HepG2 (cell line): ENCODE results near the gene ZNF586. TPM values are rescaled to one million over a fixed set of nuclear protein-coding genes. Genes with fewer than 3 reads are reported as not detected.

Experiments
- AFF4 ChIP-seq: sonication (generic); formaldehyde crosslinking; IDR thresholded peaks from 2 replicates; pipeline ENCODE4 v1.4.0; 2020; ENCODE audit warnings: missing genetic modification reagents
- ATRX ChIP-seq: sonication (generic); formaldehyde crosslinking; IDR thresholded peaks from 2 replicates; pipeline ENCODE4 v1.4.0; 2020; ENCODE audit warnings: missing genetic modification reagents, borderline replicate concordance
- BHLHE40 ChIP-seq: IDR thresholded peaks from 2 replicates; pipeline ENCODE4 v1.6.1; 2011; ENCODE audit warnings: low read length, improper control_type of control experiment
- DNMT3B ChIP-seq: conservative IDR thresholded peaks from 2 replicates; pipeline ENCODE4 v1.6.1; 2016; ENCODE audit warnings: missing biosample characterization, control low read depth
- KLF16 ChIP-seq, 2 experiments: sonication (generic) in 1 of 2; formaldehyde crosslinking in 1 of 2; IDR thresholded peaks; 2 replicates each; pipeline versions ENCODE4 v1.6.1 to v1.8.0; 2016 to 2023; ENCODE audit warnings: missing genetic modification reagents in 2 of 2, missing compliant biosample characterization in 1 of 2
- MLLT10 ChIP-seq: sonication (generic); formaldehyde crosslinking; IDR thresholded peaks from 2 replicates; pipeline ENCODE4 v1.4.0; 2020; ENCODE audit warnings: missing genetic modification reagents
- PCBP1 ChIP-seq: fragments of 200-400 bp; formaldehyde crosslinking; IDR thresholded peaks from 2 replicates; pipeline ENCODE4 v1.6.1; 2017; ENCODE audit warnings: mild to moderate bottlenecking, low read depth, low read length, borderline replicate concordance
- RAD51 ChIP-seq: fragments of 450-650 bp; IDR thresholded peaks from 2 replicates; pipeline ENCODE4 v1.6.1; 2016; ENCODE audit warnings: borderline replicate concordance
- RORA ChIP-seq: sonication (generic); formaldehyde crosslinking; IDR thresholded peaks from 2 replicates; pipeline ENCODE4 v1.5.0; 2020; ENCODE audit warnings: mild to moderate bottlenecking, missing genetic modification reagents, moderate library complexity
- SKIL ChIP-seq: sonication (generic); formaldehyde crosslinking; IDR thresholded peaks from 2 replicates; pipeline ENCODE4 v1.8.0; 2022; ENCODE audit warnings: missing genetic modification reagents, mild to moderate bottlenecking, moderate library complexity, borderline replicate concordance
- SNRNP70 ChIP-seq: fragments of 200-400 bp; formaldehyde crosslinking; IDR thresholded peaks from 2 replicates; pipeline ENCODE4 v1.6.1; 2017; ENCODE audit warnings: mild to moderate bottlenecking, low read depth, low read length, moderate library complexity
- ZBTB2 ChIP-seq: sonication (generic); formaldehyde crosslinking; IDR thresholded peaks from 2 replicates; pipeline ENCODE4 v1.8.0; 2022; ENCODE audit warnings: low read depth, missing genetic modification reagents
- ZNF30 ChIP-seq: sonication (generic); formaldehyde crosslinking; IDR thresholded peaks from 2 replicates; pipeline ENCODE4 v1.5.0; 2020; ENCODE audit warnings: mild to moderate bottlenecking, missing genetic modification reagents
- ZNF570 ChIP-seq: sonication (generic); formaldehyde crosslinking; IDR thresholded peaks from 2 replicates; pipeline ENCODE4 v1.4.0; 2020; ENCODE audit warnings: mild to moderate bottlenecking, missing genetic modification reagents, borderline replicate concordance
- ZNF704 ChIP-seq: sonication (generic); formaldehyde crosslinking; IDR thresholded peaks from 2 replicates; pipeline ENCODE4 v1.8.1; 2023; ENCODE audit warnings: mild to moderate bottlenecking, inconsistent platforms, moderate library complexity, missing genetic modification reagents, borderline replicate concordance
- ZNF740 ChIP-seq: sonication (generic); formaldehyde crosslinking; IDR thresholded peaks from 2 replicates; pipeline ENCODE4 v1.4.0; 2020; ENCODE audit warnings: missing genetic modification reagents
- ZNF768 ChIP-seq: sonication (generic); formaldehyde crosslinking; IDR thresholded peaks from 2 replicates; pipeline ENCODE4 v1.4.0; 2020; ENCODE audit warnings: missing genetic modification reagents
- ZNF878 ChIP-seq: sonication (generic); formaldehyde crosslinking; IDR thresholded peaks from 2 replicates; pipeline ENCODE4 v1.8.1; 2023; ENCODE audit warnings: mild to moderate bottlenecking, missing genetic modification reagents, moderate library complexity
- polyA plus RNA-seq, 8 experiments: library from polyadenylated mRNA; depleted of rRNA in 3 of 8; stranded (reverse) in 7 of 8; unstranded in 1 of 8; fragments of >200 nt; fragmentation: Illumina TruSeq in 4 of 8; extraction: Trizol in 4 of 8; gene quantifications; 2 replicates each; pipeline versions ENCODE4 v1.2.1 to v1.2.3, GENCODE V29; 2011 to 2016; ENCODE audit warnings: low read depth in 4 of 8, missing spikeins in 1 of 8, mixed read lengths in 1 of 8; ENCODE audit not compliant: insufficient read depth in 1 of 8
- total RNA-seq, 5 experiments: library from RNA; depleted of rRNA; stranded (reverse); fragments of >200 nt; fragmentation: Illumina TruSeq; extraction: Trizol; gene quantifications; 2 replicates each; pipeline ENCODE4 v1.2.3, GENCODE V29; 2016; ENCODE audit warnings: low read depth in 1 of 5

The ZNF586 gene
- total and polyA plus RNA-seq, 2 of the 13 experiments (the other 11 are each of a cell fraction or from before 2014, with no cell fraction given): 0.50 to 3.4 TPM

GRCh38 chr19:57819475-57820148 is 50.1 kb downstream of the ZNF586 start (continued):
- TF ChIP-seq SKIL (CRISPR knock-in tag) (no peak), ZNF30 (CRISPR knock-in tag) (no peak), ZNF740 (no peak), SNRNP70 (no peak), ATRX (CRISPR knock-in tag) (no peak), RORA (CRISPR knock-in tag) (no peak), ZNF878 (CRISPR knock-in tag) (peak; percentile 71), ZNF704 (CRISPR knock-in tag) (0 out of 2 replicates have a peak, but pooled peaks have one; percentile 61), ZNF570 (CRISPR knock-in tag) (no peak), ZBTB2 (CRISPR knock-in tag) (no peak; the same call in 1 of the 2 replicates), MLLT10 (CRISPR knock-in tag) (no peak), AFF4 (no peak), RAD51 (no peak), KLF16 (CRISPR knock-in tag; IDR thresholded peaks at IDR 0.05) (peak in 1 of 2 experiments; percentile 81; a peak in 2 of 4 replicates), PCBP1 (no peak), ZNF768 (CRISPR knock-in tag) (no peak; the same call in 1 of the 2 replicates), DNMT3B (CRISPR knock-in tag) (no peak; the same call in 1 of the 2 replicates), BHLHE40 (no peak)
